ENCODE measurements around the gene NCCRP1.

NCCRP1 gene

GRCh38 chr19:39248806-39249205 is 52.0 kb downstream of the NCCRP1 start, which contains the start of gene IFNL4:
Gene IFNL4 (minus strand): TSS chr19:39248856.
- no peak for DNase-seq

GRCh38 chr19:39251081-39251480 is 54.3 kb downstream of the NCCRP1 start:
- DNase-seq, result no peak
